Measurements from ENCODE around the gene SLC4A1AP.

- TF ChIP-seq ELF4 (IDR thresholded peaks at IDR 0.05) = no peak
- no peak for TF ChIP-seq BHLHE40 (IDR thresholded peaks at IDR 0.05; ENCODE audit: borderline replicate concordance)
- TF ChIP-seq TARDBP (IDR thresholded peaks at IDR 0.05) = no peak
- TF ChIP-seq ZNF384 (IDR thresholded peaks at IDR 0.05) = no peak
- no peak for TF ChIP-seq L3MBTL2 (conservative IDR thresholded peaks at IDR 0.05)
- no peak for TF ChIP-seq HDGF (IDR thresholded peaks at IDR 0.05; ENCODE audit: borderline replicate concordance)
- TF ChIP-seq SP1 (IDR thresholded peaks at IDR 0.05) = no peak
- no peak for TF ChIP-seq FOXM1 (IDR thresholded peaks at IDR 0.05; ENCODE audit: borderline replicate concordance)
- TF ChIP-seq FOXA1 (IDR thresholded peaks at IDR 0.05) = no peak
Measured at GRCh38 chr2:27652341-27652740, 11.3 kb upstream of the SLC4A1AP start.
